Dermis microvascular lymphatic vessel endothelial cell (primary cell): ENCODE data around the gene WEE2. TPM values are rescaled to one million over a fixed set of nuclear protein-coding genes. Genes with fewer than 3 reads are reported as not detected.
"Not testable (repeated sequence)": the region's sequence is repeated elsewhere in the genome, so short reads cannot be mapped to it uniquely, and the experiment has no call there.

Experiments used
- DNase-seq, 2 donors: peaks; one replicate each; pipeline versions ENCODE4 v3.0.0 to v3.0.0-alpha.2; 2010; ENCODE audit warnings: low read depth in 2 of 2
- total RNA-seq: library from RNA; depleted of rRNA; stranded (reverse); fragments of >200 nt; gene quantifications from 2 replicates; pipeline ENCODE4 v1.2.1, GENCODE V29; 2014

Gene WEE2
- total RNA-seq, result under 0.01 and 0.13 TPM in 2 replicates

DNA sequence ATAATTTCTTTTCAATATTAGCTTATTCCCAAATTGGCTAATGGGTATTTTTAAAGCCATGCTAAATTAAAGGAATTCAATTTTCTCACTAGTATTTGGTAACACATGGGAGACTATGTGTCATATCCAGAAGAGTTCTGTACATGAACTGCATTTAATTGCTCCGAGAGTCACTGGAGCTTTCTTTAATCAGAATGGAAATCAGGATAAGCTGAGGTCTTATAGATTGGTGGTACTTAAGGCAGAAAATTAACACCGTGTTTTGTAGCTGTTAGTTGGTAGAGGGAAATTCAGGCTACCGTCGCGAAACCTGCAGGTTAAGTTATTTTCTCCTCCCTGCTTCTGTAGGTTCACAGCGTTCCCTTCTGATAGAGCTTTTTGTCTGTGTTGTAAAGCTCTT, at the start of gene WEE2:
Gene WEE2, plus strand, starts transcription at position 3 of the 400 bp plus-strand sequence. CDS start 406 bp downstream, outside the sequence.
- no peak for DNase-seq

DNA sequence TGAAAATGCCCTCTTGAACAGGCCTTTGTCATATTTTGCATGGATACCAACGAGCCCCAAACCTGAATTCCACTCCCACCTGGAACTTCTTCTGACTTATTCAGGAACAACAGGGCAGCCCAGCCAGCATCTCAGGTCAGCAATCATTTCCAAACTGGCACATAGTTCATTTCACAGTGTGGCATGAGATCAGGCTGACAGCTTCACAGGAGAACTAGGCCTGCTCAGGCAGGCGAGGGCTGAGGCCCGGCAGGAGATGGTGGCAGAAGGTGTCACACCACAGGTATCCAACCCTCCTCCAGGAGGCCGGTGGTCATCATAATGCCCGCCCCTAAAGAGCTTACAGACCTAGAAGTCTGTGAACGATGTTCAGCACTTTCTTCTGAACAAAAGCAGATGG, 48.7 kb upstream of the WEE2 start:
- no peak for DNase-seq

DNA sequence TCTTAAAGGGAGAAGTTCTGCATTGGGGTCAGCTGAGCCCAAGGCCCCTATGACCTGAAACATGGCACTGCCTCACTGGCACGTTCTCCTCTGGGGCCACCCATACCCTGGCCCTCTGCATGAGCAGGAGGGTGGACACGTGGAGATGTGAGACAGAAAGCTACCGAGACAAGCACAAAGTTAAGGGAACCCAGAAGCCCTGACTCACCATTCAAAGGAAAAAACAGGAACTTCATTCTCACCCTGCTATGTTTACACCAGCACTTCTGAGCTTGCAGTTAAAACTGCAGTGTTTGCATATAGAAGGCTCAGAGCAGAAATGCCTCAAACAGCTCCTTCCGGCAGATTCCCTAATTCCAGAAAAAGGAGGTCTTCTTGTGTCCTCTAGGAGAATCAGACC, 47.9 kb upstream of the WEE2 start:
- peak in 1 of 2 donors; percentile 88 for DNase-seq

DNA sequence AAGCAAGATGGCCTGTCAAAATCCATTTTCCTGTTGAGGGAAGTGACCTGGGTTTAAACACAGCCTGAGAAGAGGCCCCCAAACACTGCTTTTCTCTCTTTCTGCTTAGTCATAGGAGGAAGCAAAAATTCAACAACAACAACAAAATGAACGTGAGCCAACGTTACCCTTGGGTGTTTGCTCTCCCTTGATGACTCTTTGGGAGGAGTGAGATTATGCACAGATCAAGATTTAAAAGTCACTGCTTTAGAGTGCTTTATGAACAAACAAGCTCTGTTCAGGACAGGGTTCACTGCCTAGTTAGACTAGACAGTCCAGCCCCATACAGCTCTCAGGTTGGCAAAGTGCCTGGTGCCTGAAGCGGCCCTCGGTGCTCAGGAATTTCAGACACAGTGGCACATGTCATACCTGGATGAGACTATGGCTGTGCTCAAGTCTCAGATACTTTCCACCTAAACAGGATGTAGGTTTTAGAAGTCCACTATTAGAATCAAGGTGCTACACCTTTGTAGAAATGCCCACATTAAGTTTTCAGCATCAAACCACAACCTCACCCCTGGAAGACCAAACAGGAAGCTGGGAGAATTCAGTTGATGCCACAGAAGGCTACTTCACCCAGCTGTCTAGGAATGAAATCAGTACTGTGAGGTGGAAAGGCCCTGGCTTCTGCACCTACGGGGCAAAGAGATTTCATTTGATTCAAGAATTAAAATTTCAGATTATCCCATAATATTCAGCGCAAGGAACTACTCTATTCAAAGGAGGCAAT, 44.9 kb upstream of the WEE2 start:
- peak; percentile 44 to 92 for DNase-seq

DNA sequence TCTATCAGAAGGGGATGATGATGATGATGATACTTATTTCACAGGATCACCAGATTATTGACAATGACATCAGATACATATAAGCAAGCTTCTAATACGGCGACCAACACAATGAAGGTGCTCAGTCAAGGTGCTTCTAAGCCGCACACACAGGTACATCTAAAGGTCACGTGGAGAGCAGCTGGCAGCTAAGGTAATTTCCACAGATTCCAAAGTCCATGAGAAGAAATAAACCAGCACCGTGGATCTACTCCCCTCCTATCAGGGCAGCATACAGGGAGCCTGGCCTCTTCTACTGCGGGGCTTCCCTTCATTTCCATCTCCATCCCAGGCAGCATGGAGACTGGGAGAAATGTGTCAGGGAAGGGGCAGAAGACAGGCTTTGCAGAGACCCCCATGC, 43.7 kb upstream of the WEE2 start:
- no peak for DNase-seq

DNA sequence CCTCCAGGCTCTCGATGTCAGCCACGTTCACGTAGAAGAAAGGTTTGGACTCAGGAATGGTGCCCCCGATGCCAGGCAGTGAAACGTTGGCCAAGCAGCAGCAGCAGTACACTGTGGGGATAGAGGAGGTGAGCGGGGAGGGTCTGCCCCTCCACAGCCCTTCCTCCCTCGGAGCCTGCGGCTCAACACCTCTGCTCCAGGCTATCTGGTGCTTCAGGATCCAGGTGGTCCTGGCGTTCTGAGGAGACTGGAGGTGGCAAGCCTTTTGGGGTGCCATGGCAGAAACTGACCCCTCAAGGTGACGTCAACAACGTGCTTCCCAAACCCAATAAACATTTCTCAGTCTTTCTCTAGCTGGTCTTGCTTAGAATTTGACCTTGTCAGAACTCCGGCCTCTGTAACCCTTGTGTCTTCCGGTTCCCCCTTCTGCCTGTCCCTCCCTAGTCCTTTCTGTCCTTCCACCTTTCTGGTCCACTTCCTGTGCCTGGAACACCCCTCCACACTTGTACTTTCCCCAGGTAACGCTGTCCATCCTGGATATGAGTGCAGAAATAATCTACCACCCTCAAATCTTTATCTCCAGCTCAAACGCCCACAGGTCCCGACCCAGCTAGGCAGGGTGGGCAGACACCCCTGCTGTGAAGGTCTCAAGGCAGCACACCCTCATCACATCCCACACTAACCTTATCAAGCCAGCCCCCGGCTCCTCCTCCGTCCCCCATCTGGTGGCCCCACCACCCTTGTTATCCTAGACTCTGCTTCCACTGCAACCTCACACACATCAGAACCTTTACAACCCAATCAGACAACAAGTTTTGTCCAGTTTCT, 42.7 kb upstream of the WEE2 start:
- no peak for DNase-seq

DNA sequence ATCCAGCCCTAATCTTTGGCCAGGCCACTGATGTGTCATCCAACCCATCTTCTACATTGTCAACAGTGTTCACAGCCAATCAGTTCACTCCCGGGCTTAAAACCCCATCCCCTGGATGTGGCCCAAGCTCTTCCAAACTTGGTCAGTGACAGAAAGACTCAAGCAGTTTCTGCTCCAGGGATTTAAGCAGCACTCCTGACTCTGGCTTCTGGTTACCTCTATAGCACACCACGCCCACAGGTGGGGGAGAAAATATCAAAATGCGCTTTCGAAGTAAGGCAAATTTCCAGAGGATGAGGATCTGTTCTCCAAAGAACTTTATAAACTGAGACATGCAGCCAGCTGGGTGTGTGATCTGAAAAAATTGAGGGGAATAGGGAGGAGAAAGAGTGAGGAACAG, 42.1 kb upstream of the WEE2 start:
- DNase-seq, result no peak

DNA sequence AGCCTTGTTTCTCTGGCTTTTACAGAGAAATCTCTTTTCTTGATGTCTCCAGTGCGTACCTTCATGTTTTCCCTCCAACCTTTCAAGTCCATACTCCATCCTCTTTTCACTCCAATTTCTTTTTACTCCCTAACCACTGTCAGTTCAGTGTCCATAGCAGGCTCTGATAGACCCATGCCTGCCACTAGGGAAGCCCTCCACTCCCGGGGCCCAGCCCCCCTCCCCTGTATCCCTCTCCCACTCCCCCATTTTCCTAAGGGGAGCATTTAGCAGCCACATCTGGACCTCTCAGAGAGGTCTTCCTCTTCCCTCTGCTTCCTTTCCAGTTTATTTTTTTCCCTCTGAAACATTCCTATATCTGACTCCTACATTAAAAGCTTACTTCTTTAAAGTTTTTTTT, 39.3 kb upstream of the WEE2 start:
- no peak for DNase-seq

DNA sequence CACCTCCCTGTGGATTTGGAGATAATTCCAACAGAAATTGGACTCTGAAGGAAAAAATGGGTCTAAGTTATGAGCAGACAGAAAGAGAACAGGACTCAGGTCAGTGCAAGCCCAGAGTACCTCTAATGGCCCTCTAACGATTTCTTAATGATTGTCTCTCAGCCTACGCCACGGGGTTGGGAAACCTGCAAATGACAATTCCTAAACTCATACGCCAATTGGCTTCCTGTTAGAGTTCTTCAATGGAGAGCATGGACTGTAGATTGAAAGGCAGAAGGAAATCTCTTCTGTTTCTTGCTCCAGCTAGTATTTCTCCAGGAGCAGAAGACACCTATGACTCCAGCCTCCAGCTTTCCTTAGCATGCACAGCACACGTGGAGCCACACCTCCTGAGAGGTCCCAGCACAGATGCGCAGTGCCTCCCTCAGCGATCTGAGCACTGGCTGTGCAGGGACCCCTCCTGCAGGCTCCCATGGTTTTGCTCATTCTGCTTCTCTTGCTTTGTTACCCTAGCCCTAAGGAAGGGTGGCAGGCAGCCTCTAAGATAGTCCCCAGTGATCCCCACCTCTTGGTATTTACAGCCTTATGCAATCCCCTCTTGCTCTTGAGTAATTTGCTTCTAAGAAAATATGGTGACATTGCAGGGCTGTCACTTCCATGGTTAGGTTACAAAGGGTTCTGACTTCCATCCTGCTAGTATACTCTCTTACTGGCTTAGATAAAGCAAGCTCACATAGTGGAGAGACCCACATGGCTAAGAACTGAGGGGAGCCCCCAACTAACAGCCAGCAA, 36.3 kb upstream of the WEE2 start:
- DNase-seq, result no peak

DNA sequence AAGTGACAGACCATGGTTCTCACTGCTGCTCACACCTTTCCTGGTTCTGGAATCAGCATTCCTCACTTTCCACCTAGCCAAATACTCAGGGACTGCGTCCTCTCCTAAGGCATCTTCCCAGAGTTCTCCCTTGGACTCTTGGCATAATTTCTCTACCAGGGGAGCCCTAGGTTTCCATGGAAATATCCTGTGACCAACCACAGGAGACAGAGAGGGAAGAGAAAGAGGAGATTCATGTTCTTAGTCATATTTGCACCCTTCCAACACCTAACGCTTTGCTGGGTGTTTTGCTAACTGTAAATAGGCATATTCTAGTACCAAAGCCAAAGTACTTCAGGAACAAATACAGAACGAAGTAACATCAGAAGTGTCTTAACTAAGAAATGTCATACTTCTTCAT, 34.8 kb upstream of the WEE2 start:
- DNase-seq, result no peak

DNA sequence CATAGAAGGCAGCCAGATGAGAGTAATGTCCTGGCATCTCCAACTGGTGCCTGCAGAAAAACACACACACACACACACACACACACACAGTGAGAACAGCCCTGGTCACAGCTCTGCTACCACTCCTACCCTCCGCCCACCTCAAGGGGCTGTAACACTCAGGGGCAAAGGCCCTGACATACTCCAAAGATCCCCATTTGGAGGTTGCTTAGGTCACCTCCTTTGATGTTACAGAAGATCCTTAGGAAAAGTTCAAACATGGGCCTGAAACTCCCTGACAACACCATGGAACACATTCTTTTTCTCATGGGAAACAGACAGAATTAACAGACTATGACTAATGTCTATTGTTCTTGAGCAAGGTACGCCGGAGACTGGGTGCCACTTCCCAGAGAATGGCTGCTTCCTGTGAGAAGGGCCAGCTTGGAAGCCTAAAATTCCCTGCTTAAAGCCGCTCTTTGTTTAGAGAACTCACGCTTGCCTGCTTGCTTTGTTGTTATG, 33.9 kb upstream of the WEE2 start:
- DNase-seq, result peak; percentile 87 to 99

DNA sequence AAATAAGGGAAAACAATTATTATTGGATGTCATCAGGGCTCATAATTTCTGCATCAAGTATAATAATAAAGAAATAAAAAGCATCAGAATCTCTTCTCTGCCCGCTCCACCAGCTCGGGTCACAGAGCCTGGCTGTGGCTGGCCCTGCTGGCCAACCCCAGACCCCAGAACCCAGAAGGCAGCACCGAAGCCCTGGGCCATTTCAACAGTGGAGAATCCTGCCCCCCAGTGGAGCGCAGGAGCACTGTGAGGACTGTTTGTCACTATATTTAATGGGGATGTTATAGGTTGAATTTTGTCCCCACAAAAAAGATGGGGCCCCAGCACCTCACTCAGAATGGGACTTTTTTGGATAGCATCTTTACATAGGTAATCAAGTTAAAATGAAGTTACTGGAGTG, 33.5 kb upstream of the WEE2 start:
- DNase-seq, result peak in 1 of 2 donors; percentile 58

DNA sequence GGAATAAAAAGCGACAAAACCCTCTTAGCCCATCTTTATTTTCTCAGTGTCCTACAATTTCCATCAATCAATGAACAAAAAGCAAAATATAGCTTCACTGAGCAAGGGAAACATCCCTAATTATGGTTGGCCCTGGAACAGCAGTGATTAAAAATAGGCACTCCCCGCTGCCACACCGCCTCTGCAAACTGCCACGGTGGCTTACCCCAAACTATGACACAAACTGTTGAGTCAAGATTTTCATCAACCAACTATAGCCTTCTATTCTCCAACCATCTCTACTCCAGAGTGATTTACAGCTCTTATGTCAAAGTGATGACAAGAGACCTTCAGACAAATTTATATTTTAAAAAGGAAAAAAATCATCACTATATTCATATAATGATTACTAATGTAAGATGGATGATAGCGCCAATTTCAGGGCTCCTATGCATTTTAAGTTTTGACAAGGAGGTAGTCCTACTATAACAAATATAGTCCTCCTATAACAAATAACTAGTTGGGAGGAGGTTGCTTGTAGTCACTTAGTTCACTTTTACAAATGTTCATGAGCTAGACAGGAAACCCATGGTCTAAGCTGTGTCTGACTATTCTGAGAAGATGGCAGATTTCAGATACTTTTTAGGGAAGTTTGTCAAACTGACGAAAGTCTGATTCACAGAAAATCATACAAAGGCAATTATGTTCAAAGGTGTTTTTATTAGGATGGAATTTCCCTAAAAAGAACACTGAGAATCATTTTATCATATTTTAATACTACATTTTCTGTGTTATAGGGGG, 32.5 kb upstream of the WEE2 start:
- DNase-seq, result peak in 1 of 2 donors; percentile 74

DNA sequence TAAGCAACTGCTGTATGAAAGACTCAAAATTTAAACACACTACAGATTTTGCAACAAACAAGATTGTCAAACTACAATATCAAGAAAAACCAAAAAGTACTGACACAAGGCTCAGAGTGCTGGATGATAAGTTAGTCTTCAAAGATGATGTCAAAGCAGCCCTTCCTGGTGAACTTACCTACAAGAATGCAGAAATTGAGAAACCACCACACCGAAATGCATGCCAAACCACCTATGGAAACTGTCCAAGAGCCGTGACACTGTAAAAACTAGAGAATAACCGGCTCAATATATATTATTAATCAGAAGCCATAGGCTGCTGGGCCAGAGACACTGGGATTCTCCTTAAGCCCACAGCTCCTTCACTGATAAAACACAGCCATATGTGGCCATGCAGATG, 31.5 kb upstream of the WEE2 start:
- no peak for DNase-seq

DNA sequence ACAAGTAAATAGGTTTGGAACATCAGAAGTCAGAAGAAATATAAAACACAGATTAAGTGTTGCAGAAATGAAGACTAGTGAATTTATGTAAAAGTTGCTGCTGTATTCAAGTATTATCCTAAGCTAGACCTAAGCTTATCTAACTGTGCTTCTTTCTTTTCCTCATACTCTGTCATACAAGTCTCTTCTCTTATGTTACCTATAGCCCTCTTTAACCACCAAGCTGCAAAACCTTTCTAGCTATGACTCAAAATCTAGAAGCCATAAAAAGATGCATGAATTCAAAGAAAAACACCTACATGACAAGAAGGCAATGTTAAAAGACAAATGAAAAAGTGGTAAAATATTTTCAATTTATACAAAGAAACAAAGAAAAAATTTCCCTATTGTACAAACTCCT, 29.1 kb upstream of the WEE2 start:
- DNase-seq, result no peak

DNA sequence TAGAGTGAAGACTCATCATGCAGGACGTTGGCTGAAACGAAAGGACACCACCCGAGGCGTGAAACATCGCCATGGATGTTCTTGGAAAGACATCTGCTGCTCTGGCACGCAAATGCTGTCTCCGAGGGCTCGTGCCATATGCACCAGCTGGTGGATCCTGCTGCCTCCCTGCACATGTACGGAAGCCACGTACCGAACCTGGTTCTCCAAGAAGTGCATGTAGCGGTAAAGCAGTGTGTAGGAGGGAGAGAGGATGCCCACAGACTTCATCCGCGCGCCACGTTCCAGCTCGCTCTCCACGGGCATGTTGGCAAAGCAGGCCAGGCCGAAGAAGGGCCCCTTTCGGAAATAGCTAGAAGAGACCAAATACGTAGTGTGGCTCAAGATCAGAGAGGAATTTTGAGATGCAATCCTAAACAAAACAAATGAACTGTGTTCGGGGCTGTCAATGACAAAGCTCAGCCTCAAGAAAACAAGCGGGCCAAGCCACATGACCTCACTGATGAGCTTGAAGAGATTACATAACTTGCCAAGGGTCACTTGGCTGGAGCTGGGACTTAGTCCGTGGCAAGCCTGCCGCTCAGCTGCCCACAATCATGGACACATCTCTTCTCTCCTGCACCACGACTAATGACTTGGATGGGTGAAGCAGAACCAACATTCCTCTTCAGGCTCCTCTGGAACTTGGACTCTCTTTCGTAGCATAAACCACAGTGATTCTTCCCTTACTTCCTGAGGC, 22.7 kb upstream of the WEE2 start:
- no peak for DNase-seq

DNA sequence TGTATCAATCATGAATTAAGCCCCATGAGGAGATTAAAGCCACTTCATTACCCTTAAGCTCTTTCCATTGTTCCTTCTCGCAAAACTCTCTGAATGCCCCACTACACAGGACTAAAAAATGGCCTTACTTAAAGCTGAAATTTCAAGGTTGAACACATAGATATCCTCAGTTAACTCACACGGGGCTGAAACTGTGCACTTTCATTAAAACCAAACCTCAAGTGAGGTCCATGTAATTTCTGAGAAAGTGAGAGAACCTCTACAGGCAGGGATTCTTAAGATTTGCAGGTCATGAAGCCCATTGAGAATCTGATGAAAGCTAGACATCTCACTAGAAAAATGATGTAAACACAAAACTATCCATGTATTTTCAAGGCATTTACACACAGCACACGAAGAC, 22.1 kb upstream of the WEE2 start:
- DNase-seq, result no peak

DNA sequence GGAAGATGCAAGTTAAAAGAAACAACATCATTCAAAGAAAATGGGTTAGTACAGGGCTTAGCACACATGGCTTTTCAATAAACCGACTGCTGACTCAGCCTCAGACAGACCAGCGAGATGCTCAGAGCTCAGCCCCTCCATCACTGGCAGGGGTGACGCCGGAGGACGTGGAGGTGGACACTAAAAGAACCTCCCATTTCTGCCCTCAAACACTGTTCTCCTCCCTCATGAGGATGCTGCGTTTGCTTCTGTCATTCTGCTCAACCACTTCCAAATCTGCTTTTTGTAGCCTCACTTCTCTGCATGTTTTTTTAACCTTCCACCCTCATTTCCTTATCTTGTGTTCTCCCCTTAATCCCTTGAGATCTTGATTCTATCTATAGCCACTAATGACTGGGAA, 21.5 kb upstream of the WEE2 start:
- DNase-seq, result no peak

DNA sequence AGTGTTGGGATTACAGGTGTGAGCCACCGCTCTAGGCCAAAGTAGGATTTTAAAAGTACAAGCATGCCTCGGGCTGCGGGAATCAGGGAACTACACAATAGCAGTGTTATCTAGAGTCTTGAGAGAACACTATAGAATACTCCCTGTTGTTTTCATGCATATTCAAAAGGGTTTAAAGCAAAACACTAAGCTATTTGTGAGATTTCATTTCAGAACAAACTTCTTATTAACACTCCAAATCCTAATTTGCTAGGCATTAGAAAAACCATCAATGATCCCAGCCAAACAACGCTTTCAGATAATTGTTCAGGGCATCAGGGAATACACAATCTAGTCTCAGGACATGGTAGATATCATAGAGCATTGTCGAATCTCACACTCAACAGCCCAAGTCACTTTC, 20.1 kb upstream of the WEE2 start:
- no peak for DNase-seq

DNA sequence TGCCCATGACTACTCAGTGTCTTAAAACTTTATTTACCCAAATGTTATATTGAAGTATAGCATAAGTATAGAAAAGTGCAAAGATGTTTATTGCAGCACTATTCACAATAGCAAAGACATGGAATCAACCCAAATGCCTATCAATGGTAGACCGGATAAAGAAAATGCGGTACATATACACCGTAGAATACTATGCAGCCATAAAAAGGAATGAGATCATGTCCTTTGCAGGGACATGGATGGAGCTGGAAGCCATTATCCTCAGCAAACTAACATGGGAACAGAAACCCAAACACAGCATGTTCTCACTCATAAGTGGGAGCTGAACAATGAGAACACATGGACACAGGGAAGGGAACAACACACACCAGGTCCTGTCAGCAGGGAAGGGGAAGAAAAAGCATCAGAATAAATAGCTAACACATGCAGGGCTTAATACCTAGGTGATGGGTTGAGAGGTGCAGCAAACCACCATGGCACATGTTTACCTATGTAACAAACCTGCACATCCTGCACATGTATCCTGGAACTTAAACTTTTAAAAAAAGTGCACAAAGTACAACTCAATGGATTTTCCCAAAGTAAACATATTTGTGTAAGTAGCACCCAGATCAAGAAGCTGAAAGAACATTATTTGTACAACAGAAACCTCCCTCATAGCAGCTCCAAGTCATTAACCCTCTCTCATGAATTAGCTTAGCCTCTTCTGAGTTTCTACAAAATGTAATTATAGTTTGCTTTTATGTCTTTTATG, 18.9 kb upstream of the WEE2 start:
- not testable (repeated sequence) for DNase-seq
